Medulla oblongata (tissue), 1 donor: Measurements from ENCODE around the gene G3BP2.
A peak's percentile ranks its signal among the peaks of the same experiment; 100 is the strongest.

Source experiments
- DNase-seq: peaks from one replicate; pipeline ENCODE4 v3.0.0-alpha.2; 2015; ENCODE audit errors: extremely low spot score

The G3BP2 gene

GRCh38 chr4:75637827-75638226, 35.4 kb downstream of the G3BP2 start:
- no peak for DNase-seq

DNA sequence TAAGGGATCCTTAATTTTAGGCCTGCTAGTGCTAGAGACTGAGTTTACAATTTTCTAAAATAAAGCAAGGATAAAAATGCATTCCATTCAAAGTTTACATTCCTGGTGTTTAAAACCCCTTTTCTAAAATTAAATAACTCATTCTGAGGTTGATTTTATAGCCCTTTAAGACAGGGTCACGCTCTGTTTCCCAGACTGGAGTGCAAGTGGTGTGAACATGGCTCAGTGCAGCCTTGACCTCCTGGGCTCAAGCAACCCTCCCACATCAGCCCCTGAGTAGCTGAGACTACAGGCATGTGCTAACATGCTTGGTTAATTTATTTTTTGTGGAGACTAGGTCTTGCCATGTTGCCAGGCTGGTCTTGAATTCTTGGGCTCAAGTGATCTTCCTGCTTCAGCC, 36.0 kb downstream of the G3BP2 start:
- no peak for DNase-seq

DNA sequence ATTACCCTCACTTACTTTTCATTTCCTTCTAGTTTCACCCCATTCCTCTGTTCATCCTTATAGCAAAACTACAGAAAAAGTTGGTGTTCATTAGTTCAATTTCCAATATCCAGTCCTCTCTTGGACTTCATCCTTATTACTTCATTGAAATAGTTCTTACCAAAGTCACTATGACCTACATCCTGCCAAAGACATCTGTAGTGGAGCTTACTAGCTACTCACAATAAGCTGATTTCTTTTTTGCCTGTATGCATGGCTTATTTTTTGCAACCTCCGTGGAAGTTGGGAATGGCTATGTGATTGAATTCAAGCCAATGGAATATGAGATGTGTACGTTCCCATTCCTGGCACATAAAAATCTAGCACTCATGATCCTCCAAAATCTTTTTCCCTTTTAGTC, 38.3 kb downstream of the G3BP2 start:
- DNase-seq, result no peak

DNA sequence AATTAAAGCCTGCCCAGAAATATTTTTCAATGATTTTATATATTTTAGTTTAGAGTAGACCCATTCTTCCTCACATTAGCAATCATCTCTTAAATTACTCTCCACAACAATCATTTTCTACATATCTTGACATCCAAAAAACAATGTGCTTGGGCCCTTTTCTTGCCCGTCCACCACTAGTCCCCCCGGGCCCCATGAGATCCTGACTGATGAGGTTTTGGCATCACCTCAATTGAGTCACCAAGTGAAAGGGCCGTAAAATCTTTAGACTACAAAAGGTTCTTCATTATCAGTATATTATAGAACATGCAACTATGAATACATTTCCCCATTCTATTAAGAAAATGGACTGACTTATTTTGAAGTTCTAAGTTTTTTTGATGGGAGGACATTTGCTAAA, 38.9 kb downstream of the G3BP2 start:
- no peak for DNase-seq

GRCh38 chr4:75633846-75634245, 39.4 kb downstream of the G3BP2 start:
- DNase-seq, result no peak

DNA sequence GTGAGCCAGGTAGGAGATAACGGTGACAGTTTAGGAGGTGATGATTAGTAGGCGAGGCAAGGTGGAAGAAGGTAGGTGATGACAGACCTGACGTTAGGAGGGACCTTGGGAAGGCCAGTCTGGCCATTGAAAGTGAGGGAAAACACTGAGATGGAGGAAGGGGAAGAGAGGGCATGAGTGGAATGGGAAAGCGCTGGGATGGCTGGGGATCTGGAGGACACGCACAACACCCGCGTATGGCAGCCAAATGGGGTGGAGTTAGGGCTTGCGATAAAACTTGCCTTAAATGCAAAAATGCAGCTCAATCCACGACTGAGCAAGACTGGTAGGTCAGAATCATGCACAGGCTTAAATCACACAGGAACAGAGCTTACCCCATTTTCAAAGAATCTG, 42.3 kb downstream of the G3BP2 start:
- DNase-seq, result no peak

GRCh38 chr4:75630174-75630936, 42.9 kb downstream of the G3BP2 start, which contains the start of gene CDKL2:
Gene CDKL2, minus strand, starts transcription at chr4:75630528. Its CDS starts 4,540 bp downstream, at chr4:75625988.
- DNase-seq, result peak; percentile 76

DNA sequence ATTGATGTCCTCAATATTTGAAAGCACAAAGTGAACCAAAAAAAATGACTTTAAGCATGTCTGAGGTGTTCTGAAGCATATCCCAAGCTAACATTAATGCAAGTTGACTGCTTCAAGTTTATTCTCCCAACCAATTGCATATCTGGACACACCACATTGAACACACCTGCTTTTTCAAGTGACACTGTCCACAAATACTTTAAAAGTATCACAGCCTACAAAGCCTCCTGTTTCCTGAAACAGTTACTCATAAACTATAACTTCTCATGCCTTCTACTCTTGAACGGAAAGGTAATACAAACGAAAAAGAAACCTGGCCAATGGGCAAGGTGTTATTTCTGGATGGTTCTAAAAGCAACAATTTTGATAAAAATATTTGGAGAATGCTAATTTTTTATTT, 44.0 kb downstream of the G3BP2 start:
- no peak for DNase-seq

DNA sequence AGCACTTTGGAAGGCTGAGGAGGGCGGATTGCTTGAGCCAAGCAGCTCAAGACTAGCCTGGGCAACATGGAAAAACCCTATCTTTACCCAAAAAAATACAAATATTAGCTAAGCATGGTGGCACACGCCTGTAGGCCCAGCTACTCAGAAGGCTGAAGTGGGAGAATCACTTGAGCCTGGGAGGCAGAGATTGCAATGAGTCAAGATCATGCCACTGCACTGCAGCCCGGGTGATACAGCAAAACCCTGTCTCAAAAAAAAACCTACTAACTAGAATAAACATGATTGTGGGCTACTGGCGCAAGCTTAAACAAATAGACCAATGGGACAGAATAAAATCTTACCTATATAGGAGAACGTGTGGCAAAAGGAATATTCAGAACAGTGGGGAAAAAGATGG, 50.2 kb downstream of the G3BP2 start:
- no peak for DNase-seq

- no peak for DNase-seq
These were observed 51.5 kb downstream of the G3BP2 start for GRCh38 chr4:75621715-75622114.

DNA sequence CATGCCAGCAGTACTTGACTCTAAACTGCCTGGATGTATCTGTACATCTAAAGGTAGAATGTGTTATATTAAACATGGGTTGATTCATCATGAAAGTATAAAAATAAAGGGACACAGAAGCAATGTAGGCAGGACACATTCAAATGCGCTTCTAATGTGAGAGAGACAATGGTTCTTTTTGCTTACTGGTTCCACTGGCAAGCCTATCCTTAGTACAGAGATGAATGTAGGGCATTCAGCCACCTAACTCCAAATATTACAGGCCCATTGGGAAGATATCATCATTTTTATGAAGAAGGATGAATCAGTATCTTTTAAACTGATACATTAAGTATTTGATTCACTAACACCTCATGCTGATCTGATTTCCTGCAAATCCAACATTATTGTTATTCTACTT, 60.9 kb downstream of the G3BP2 start:
- peak; percentile 45 for DNase-seq

GRCh38 chr4:75605928-75606327, 67.3 kb downstream of the G3BP2 start:
- no peak for DNase-seq

DNA sequence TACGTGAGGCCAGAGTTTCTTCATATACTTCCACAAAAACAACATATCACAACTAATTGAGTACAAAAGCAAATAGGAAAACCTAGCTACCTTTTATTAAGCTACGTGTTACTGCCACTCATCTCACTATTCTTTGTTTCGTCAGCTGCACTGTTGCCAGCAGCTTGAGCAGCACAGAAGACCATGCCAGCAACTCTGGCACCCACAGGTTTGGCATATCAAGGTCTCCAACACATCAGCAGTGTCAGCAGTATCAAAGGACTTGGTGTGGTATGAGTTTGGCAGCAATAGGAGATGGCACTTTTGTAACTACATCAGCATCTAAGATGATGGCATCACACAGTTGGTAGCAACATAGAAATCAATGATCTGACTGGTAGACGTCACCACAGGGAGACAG, 73.6 kb downstream of the G3BP2 start:
- no peak for DNase-seq

DNA sequence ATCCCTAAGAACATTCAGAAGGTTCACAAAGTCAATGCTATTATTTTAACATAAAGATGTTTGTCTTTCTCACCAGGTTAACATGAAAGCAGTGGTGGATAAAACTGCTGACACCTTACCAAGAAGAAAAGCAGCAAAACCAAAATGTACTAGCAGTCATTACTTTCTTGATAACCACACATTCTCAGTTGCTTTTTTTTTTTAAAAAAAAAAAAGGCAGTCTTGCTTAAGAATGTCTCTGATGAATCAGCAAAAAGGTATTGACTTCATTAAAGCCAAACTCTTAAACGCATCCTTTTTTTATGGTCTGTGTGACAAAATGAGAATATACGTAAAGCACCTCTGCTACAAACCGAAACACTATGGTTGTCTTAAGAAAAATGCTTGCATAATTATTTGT, 74.8 kb downstream of the G3BP2 start:
- DNase-seq, result no peak

DNA sequence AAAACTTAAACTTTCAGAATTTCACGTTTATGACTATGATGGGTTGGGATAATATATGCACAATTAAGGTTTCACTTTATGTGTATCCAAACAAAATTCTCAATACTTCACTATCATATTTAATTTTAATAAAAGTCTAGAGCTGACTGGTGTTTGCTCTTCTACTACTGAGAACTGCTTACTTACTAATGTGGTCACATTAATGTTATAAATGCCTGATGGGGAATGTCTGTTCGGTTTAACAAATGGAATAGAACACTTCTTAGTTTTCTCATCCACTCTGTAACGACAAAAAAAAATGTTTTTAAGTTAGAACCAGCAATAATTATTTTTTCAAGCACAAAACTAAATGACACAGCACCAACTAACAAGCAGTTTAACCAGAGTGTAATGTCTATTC, 77.2 kb downstream of the G3BP2 start:
- no peak for DNase-seq

DNA sequence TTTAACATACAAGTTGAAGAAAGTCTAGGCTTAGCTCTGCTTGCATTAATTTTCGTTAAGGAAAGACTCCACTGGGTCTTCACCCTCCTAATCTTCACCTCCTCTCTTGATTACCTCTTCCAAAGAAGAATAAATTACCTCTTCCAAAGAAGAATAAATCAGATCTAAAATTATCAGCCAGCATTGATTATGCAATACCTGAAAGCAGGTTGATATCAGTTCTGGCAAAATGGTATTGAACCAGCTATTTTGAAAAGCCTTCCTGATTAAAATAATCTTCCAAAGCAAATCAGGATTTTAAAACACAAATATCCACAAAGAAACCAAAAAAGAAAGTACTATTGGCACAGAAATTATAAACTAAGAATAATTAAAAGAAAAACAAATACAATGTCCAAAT, 79.8 kb downstream of the G3BP2 start:
- no peak for DNase-seq
